Left lung (tissue), 14 donors: ENCODE measurements around the gene GPR37L1. TPM values are rescaled to one million over a fixed set of nuclear protein-coding genes. Genes with fewer than 3 reads are reported as not detected.
A peak's percentile ranks its signal among the peaks of the same experiment; 100 is the strongest.

ENCODE experiments used
- ATAC-seq: fragments of 200-7000 bp; cut with Tn5 transposase; one replicate; pipeline ENCODE4 v1.9.1; 2020; ENCODE audit warnings: moderate library complexity
- DNase-seq, 4 donors: peaks; one replicate each; pipeline ENCODE4 v3.0.0-alpha.2; 2013 to 2020
- H3K27ac ChIP-seq, 2 donors: fragments of 200-600 bp; sonication (generic) in 1 of 2; one replicate each; pipeline versions ENCODE4 v1.5.0 to v1.8.0; 2020 to 2021
- H3K27me3 ChIP-seq, 2 donors: fragments of 200-600 bp; sonication (generic) in 1 of 2; one replicate each; pipeline versions ENCODE4 v1.5.0 to v1.8.0; 2020 to 2021
- H3K36me3 ChIP-seq, 2 donors: fragments of 200-600 bp; sonication (generic) in 1 of 2; one replicate each; pipeline versions ENCODE4 v1.5.0 to v1.8.0; 2020 to 2021
- H3K4me1 ChIP-seq, 2 donors: fragments of 200-600 bp; one replicate each; pipeline ENCODE4 v1.8.0; 2021
- H3K4me3 ChIP-seq, 2 donors: fragments of 200-600 bp; sonication (generic) in 1 of 2; one replicate each; pipeline versions ENCODE4 v1.5.0 to v1.8.0; 2020 to 2021; ENCODE audit warnings: mild to moderate bottlenecking in 1 of 2
- H3K9me3 ChIP-seq, 2 donors: fragments of 200-600 bp; sonication (generic) in 1 of 2; one replicate each; pipeline versions ENCODE4 v1.5.0 to v1.8.0; 2020 to 2021
- intact Hi-C, 2 donors: fragments of 100-400 bp; cut with DNase I; formaldehyde crosslinking; loops; one replicate each; pipeline versions ENCODE4 v1.11.2 to v1.14.2; 2022
- long read RNA-seq, 12 donors: library from polyadenylated mRNA in 2 of 12; unstranded in 2 of 12; transcript quantifications; one replicate each; pipeline ENCODE4 v2.0.0 and lab custom pipeline, GENCODE V29; 2019 to 2026
- polyA plus RNA-seq, 6 donors: library from polyadenylated mRNA; unstranded; fragments of 120-200 nt; gene quantifications; one replicate each; pipeline ENCODE4 v1.2.1, GENCODE V29; 2013; ENCODE audit not compliant: insufficient read length in 6 of 6
- total RNA-seq, 2 donors: library from RNA; stranded (reverse); fragmentation: NEBNext Ultra II Directional; extraction: Animal tissue kit (Norgen Biotek cat#: 25700); gene quantifications; one replicate each; pipeline ENCODE4 v1.2.1, GENCODE V29; 2021
- TF ChIP-seq, protein P1 (sequence below), 2 donors: fragments of 200-600 bp; sonication (generic) in 1 of 2; IDR thresholded peaks; one replicate each; pipeline versions ENCODE4 v1.5.0 to v1.8.0; 2021; ENCODE audit warnings: antibody characterized with exemption in 2 of 2
- donor health status: DM: no; HTN: yes; CAD: no.
- donor health status: DM: no; HTN: no; CAD: no.

GPR37L1 gene, protein sequence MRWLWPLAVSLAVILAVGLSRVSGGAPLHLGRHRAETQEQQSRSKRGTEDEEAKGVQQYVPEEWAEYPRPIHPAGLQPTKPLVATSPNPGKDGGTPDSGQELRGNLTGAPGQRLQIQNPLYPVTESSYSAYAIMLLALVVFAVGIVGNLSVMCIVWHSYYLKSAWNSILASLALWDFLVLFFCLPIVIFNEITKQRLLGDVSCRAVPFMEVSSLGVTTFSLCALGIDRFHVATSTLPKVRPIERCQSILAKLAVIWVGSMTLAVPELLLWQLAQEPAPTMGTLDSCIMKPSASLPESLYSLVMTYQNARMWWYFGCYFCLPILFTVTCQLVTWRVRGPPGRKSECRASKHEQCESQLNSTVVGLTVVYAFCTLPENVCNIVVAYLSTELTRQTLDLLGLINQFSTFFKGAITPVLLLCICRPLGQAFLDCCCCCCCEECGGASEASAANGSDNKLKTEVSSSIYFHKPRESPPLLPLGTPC
- total RNA-seq (under 1 TPM; 0.05 to 0.09 TPM), polyA plus RNA-seq (under 1 TPM; 0.09 to 0.20 (median 0.11) TPM)
- long read RNA-seq, donor 1: 0 reads
- long read RNA-seq, donor 2: 0 reads
- long read RNA-seq, donor 3: 0 reads
- long read RNA-seq, donor 4: 0 reads
- long read RNA-seq, donor 5, partial matches to known transcripts: 0 of 29 reads
- long read RNA-seq, donor 5, other reads (novel, unspliced or antisense): 29 of 29 reads
- long read RNA-seq, donor 6: 0 reads
- long read RNA-seq, donor 7: 0 reads
- long read RNA-seq, donor 8: 0 reads
- long read RNA-seq, donor 9: 0 reads
- long read RNA-seq, donor 10: 0 reads
- long read RNA-seq, donor 11, full-length matches to known transcripts: 7 of 40 reads
- long read RNA-seq, donor 11, partial matches to known transcripts: 33 of 40 reads
- long read RNA-seq, donor 11, other reads (novel, unspliced or antisense): 0 of 40 reads
- long read RNA-seq, donor 12: 0 reads

DNA sequence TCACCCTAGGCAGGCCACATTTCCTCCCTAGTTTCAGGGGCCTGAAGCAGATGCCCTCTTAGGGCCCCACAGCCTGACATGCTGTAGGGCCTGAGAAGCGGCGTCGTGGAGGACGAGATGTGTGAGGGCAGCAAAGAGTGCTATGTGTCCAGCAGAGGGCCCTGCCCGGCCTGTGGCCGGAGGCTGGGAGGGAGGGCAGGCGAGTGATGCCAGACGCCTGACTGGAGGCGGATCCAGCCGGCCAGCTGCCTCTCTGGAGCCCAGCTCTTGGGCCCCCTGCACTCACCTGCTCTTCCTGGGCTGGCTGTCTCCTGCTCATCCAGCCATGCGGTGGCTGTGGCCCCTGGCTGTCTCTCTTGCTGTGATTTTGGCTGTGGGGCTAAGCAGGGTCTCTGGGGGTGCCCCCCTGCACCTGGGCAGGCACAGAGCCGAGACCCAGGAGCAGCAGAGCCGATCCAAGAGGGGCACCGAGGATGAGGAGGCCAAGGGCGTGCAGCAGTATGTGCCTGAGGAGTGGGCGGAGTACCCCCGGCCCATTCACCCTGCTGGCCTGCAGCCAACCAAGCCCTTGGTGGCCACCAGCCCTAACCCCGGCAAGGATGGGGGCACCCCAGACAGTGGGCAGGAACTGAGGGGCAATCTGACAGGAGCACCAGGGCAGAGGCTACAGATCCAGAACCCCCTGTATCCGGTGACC, at the start of gene GPR37L1:
TSS of gene GPR37L1 (plus strand) at position 279 of the 697 bp plus-strand sequence. CDS start at position 326, 47 bp downstream.
- DNase-seq (peak in 3 of 4 donors; percentile 41 to 87 (median 60)), ATAC-seq (peak; percentile 81)
- no peaks in the 10 kb centered on the region for H3K4me1 ChIP-seq
- intact Hi-C loops: no loop called here
- H3K36me3 ChIP-seq: no peaks in the 10 kb centered on the region
- TF ChIP-seq, protein P1, sequence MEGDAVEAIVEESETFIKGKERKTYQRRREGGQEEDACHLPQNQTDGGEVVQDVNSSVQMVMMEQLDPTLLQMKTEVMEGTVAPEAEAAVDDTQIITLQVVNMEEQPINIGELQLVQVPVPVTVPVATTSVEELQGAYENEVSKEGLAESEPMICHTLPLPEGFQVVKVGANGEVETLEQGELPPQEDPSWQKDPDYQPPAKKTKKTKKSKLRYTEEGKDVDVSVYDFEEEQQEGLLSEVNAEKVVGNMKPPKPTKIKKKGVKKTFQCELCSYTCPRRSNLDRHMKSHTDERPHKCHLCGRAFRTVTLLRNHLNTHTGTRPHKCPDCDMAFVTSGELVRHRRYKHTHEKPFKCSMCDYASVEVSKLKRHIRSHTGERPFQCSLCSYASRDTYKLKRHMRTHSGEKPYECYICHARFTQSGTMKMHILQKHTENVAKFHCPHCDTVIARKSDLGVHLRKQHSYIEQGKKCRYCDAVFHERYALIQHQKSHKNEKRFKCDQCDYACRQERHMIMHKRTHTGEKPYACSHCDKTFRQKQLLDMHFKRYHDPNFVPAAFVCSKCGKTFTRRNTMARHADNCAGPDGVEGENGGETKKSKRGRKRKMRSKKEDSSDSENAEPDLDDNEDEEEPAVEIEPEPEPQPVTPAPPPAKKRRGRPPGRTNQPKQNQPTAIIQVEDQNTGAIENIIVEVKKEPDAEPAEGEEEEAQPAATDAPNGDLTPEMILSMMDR (IDR thresholded peaks at IDR 0.05): peak; percentile 24 to 44
- H3K4me3 ChIP-seq: no peak within 1 kb of the TSS
- H3K27me3 ChIP-seq: peaks cover 0 to 4% of the 10 kb centered on the region in 2 donors
- no peak within 1 kb of the TSS for H3K27ac ChIP-seq
- no peaks in the 10 kb centered on the region for H3K9me3 ChIP-seq

DNA sequence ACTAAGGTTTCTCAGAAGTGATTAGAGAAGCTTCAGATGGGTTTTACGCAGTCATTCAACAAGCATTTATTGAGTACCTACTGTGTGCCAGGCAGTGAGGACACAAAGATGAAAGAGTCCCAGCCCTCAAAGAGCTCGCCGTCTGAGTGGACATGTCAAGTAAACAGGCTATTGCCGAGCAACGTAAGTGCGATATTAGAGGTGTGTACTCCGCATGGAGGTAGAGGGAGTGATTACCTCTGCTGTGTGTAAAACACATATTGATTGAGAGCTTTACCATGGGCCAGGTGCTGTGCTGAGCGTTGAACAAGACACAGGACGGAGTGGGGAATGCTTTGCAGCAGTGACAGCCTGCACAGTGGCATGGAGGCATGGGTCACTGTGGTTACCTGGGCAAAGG, 49.5 kb upstream of the GPR37L1 start:
- Histone ChIP-seq H3K4me3 (no peak overlapping the region), H3K27ac (no peak overlapping the region), H3K27me3 (no peaks in the 10 kb centered on the region), H3K9me3 (no peaks in the 10 kb centered on the region), H3K4me1 (no peaks in the 10 kb centered on the region), H3K36me3 (no peaks in the 10 kb centered on the region)
- ATAC-seq (no peak), DNase-seq (no peak)
- TF ChIP-seq, protein P1 (IDR thresholded peaks at IDR 0.05): no peak
- intact Hi-C loops: no loop called here

DNA sequence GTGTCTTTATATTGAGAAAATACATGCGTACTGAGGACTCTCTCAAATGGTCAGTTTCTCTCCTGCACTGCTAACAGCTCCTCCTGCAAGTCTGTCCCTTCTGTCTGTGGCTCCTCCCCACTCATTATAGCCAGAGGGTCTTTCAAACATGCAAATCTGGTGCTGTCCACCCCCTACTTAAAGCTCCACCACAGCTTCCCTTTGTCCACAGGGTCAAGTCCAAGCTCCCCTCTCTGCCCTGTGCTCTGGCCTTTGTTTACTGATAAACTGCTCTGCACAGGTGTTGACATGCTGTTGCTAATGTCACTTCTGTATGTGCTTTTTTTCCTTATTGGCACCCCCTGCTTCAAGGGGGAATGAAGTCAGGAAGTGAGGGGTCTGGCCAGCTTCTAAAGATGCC, 47.7 kb upstream of the GPR37L1 start:
- no peak overlapping the region for H3K27ac ChIP-seq
- no peaks in the 10 kb centered on the region for H3K36me3 ChIP-seq
- no peaks in the 10 kb centered on the region for H3K4me1 ChIP-seq
- TF ChIP-seq, protein P1 (IDR thresholded peaks at IDR 0.05): no peak
- DNase-seq (no peak), ATAC-seq (no peak)
- H3K27me3 ChIP-seq: no peaks in the 10 kb centered on the region
- no peak overlapping the region for H3K4me3 ChIP-seq
- intact Hi-C loops: no loop called here
- no peaks in the 10 kb centered on the region for H3K9me3 ChIP-seq

DNA sequence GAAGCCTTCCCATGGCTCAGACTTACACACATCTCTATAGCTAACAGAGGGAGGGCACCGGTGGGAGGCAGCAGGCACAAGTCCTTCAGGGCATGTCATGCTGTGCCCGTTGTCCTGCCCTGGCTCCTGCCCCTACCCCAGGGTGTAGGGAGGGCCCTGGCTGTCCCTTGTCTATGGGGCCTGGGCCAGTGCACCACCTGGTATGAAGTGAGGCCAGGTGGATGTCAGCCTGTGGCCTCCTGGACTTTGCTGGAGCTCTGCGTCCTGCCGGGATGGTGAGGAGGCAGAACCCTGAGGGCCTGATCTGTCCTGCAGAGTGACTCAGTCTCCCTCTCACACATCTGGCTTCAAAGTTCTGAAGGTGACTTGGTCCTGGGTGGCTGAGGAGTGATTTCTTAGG, 47.3 kb upstream of the GPR37L1 start:
- Histone ChIP-seq H3K4me3 (no peak overlapping the region), H3K4me1 (no peaks in the 10 kb centered on the region), H3K27me3 (no peaks in the 10 kb centered on the region), H3K9me3 (no peaks in the 10 kb centered on the region), H3K36me3 (no peaks in the 10 kb centered on the region), H3K27ac (no peak overlapping the region)
- ATAC-seq (no peak), DNase-seq (no peak)
- TF ChIP-seq, protein P1 (IDR thresholded peaks at IDR 0.05): no peak
- intact Hi-C loops: no loop called here
